ENCODE measurements around the gene SFXN5. TPM values are rescaled to one million over a fixed set of nuclear protein-coding genes. Genes with fewer than 3 reads are reported as not detected.

Gene SFXN5
- total and polyA plus RNA-seq, 2 donors (not counting 3 experiments of a cell fraction or from before 2014, with no cell fraction given), result 18.7 to 28.6 TPM

DNA sequence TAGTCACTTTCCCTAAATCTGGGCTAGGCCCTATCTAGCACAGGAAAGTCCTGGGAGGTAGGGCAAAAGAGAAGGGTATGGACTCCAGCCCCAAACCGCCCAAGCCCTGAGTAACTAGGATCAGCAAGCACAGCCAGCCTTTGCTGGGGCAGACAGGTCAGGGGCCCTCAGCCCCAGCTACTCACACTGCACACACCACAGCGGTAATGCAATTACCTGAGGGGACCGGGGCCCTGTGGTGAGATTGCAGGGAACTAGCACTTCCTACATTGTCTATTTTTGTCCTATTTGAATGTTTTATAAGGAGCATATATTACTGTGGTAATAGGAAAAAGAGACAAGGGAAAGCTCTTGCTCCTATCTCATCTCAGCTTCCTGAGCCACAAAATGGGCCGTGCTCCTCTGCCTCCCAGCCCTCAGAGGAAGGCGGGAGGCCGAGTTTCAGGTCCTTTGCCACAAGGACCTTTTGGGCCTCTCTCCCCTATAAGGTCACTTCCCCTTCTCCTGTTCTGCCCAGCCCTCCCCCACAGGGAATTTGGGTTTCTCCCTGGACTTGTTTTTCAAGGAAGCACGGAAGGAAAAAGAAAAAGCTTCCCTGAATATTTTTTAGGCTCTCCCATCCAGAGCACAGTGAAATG lies 20.8 kb upstream of the SFXN5 start:
- Histone ChIP-seq H3K9ac (replicated peaks; ENCODE audit: extremely low read depth, insufficient read depth, low read length) (no peak overlapping the region), H3K9me3 (replicated peaks; ENCODE audit: control insufficient read depth, insufficient read depth, low read length) (no peaks in the 10 kb centered on the region), H3K4me3 (replicated peaks in 1 of 3; ENCODE audit: insufficient read depth in 1 of 3, low read depth in 1 of 3, low read length in 3 of 3) (no peak overlapping the region), H3K36me3 (ENCODE audit: control insufficient read depth in 2 of 2, extremely low read depth in 1 of 2, insufficient read depth in 2 of 2, low read length in 2 of 2) (peaks cover 3 to 18% of the 10 kb centered on the region in 2 experiments), H3K27ac (ENCODE audit: insufficient read depth, low read depth, low read length) (no peak overlapping the region), H4K20me1 (replicated peaks; ENCODE audit: control insufficient read depth, extremely low read depth, insufficient read depth, low read length) (no peaks in the 10 kb centered on the region), H3K79me2 (ENCODE audit: control insufficient read depth, insufficient read depth, low read length) (peaks cover 76% of the 10 kb centered on the region), H3K9me1 (replicated peaks; ENCODE audit: control insufficient read depth, extremely low read depth, insufficient read depth, low read length) (no peaks in the 10 kb centered on the region), H3K4me1 (ENCODE audit: control insufficient read depth, extremely low read depth, insufficient read depth, low read length) (peaks cover 25% of the 10 kb centered on the region), H3K4me2 (ENCODE audit: insufficient read depth, low read length) (no peak overlapping the region), H2AFZ (ENCODE audit: low read depth, low read length) (no peak overlapping the region), H3K27me3 (ENCODE audit: control insufficient read depth in 2 of 2, insufficient read depth in 2 of 2, low read length in 2 of 2) (no peaks in the 10 kb centered on the region)
- intact Hi-C loops (cut with micrococcal nuclease), result no loop called here
- TF ChIP-seq GATA2 (IDR thresholded peaks at IDR 0.05; ENCODE audit: insufficient read depth, insufficient read length, low read depth, low read length) (no peak), JUN (IDR thresholded peaks at IDR 0.05; ENCODE audit: borderline replicate concordance, insufficient read depth, insufficient read length, low read depth) (no peak), EZH2 (IDR thresholded peaks at IDR 0.05; ENCODE audit: borderline replicate concordance, low read depth, low read length, severe bottlenecking) (no peak), POLR2A (IDR thresholded peaks at IDR 0.05; ENCODE audit: low read depth, low read length) (no peak), POLR2AphosphoS5 (IDR thresholded peaks at IDR 0.05; ENCODE audit: insufficient read depth, low read depth, low read length) (no peak), MYC (IDR thresholded peaks at IDR 0.05; ENCODE audit: low read depth, low read length) (no peak), FOS (IDR thresholded peaks at IDR 0.05; ENCODE audit: borderline replicate concordance, insufficient read depth, low read length) (no peak)
- TF ChIP-seq, protein P1, sequence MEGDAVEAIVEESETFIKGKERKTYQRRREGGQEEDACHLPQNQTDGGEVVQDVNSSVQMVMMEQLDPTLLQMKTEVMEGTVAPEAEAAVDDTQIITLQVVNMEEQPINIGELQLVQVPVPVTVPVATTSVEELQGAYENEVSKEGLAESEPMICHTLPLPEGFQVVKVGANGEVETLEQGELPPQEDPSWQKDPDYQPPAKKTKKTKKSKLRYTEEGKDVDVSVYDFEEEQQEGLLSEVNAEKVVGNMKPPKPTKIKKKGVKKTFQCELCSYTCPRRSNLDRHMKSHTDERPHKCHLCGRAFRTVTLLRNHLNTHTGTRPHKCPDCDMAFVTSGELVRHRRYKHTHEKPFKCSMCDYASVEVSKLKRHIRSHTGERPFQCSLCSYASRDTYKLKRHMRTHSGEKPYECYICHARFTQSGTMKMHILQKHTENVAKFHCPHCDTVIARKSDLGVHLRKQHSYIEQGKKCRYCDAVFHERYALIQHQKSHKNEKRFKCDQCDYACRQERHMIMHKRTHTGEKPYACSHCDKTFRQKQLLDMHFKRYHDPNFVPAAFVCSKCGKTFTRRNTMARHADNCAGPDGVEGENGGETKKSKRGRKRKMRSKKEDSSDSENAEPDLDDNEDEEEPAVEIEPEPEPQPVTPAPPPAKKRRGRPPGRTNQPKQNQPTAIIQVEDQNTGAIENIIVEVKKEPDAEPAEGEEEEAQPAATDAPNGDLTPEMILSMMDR (IDR thresholded peaks at IDR 0.05; ENCODE audit: extremely low read depth in 1 of 2, insufficient read depth in 1 of 2, low read depth in 1 of 2, low read length in 2 of 2), result no peak
- TF ChIP-seq, protein P2, sequence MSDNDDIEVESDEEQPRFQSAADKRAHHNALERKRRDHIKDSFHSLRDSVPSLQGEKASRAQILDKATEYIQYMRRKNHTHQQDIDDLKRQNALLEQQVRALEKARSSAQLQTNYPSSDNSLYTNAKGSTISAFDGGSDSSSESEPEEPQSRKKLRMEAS (IDR thresholded peaks at IDR 0.05; ENCODE audit: insufficient read depth, insufficient read length), result no peak
- ChIA-PET POLR2A (no interaction called here), CTCF (interaction anchor here (0.8 to 5.6 kb wide), 10 partner anchors 12 to 199 kb away, joined by 3 to 25 read pairs (median 4); no protein-coding TSS in a partner anchor)
- no peak for FAIRE-seq
- DNase-seq (ENCODE audit: low read depth, low spot score), result no peak
- BruUV-seq (replicated peaks), result no TSS peak
- dilution Hi-C loops (cut with MboI; ENCODE audit: extremely low pct_ligation_motif_present, low sequenced_read_pairs), result no loop called here
